ENCODE results near the gene KATNB1.

GRCh38 chr16:57785385-57785784, 49.8 kb downstream of the KATNB1 start:
- TF ChIP-seq CTCF (IDR thresholded peaks at IDR 0.05; ENCODE audit: low read length) (no peak), EZH2 (IDR thresholded peaks at IDR 0.05; ENCODE audit: borderline replicate concordance, low read length) (no peak)
